ENCODE data around the gene COX7C.
"Not testable (repeated sequence)": the region's sequence is repeated elsewhere in the genome, so short reads cannot be mapped to it uniquely, and the experiment has no call there.

Gene COX7C, protein sequence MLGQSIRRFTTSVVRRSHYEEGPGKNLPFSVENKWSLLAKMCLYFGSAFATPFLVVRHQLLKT

DNA sequence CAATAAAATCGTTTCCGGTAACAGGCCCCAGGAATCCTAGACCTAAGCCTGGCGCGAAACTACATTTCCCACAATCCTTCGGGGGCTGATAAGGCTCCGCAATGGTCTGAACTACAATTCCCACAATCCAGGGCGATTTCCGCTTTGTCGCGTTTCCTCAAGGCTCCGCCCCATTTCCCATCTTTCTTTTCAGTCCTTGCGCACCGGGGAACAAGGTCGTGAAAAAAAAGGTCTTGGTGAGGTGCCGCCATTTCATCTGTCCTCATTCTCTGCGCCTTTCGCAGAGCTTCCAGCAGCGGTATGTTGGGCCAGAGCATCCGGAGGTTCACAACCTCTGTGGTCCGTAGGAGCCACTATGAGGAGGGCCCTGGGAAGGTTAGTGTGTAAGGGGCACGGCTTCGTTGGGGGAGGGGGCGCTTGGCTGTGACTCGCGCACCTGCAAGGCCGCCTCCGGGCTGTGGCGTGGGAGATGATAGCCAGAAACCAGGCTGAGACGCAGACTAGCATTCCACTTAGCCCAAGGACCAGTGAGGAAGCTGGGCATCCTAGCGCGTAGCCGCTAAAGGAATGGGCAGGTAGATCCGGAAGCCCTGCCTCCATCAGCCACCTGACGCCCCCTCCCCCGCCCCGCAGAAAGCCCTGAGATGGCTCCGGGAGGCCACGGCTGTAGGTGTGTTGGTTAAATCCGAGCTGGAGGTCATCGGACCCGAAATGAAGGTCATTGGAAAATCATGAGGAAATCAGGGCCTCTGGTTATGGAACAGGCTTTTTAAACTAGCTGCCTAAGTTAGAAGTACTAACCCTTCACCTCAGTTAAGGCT lies at the start of gene COX7C:
COX7C (plus strand) TSS at position 186 of the 821 bp plus-strand sequence; CDS start at position 301, 115 bp downstream.
- DNase-seq (ENCODE audit: low read depth in 2 of 2) = peak; percentile 83 to 91

DNA sequence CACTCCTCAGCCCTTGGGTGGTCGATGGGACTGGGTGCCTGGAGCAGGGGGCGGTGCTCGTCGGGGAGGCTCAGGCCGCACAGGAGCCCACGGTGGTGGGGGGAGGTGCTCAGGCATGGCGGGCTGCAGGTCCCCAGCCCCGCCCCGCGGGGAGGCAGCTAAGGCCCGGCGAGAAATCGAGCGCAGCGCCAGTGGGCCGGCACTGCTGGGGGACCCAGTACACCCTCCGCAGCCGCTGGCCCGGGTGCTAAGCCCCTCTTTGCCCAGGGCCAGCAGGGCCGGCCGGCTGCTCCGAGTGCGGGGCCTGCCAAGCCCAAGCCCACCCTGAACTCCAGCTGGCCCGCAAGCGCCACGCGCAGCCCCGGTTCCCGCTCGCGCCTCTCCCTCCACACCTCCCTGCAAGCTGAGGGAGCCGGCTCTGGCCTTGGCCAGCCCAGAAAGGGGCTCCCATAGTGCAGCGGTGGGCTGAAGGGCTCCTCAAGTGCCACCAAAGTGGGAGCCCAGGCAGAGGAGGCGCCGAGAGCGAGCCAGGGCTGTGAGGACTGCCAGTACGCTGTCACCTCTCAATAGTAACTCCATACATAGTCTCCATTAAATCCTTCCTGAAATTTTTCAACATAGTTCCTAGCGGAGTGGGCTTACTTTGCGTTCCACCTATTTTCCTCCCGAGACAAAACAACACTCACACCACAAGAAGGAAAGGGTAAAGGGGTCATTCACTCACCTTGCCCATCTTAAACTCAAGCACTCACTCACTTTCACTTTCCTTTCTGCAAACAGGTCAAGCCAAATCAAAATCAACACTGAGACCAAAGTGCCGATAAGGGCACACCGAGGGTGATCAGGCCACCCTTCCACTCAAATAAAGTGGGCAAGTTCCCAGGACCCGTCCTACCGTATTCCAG lies 48.0 kb upstream of the COX7C start:
- DNase-seq (ENCODE audit: low read depth in 2 of 2) = not testable (repeated sequence)

DNA sequence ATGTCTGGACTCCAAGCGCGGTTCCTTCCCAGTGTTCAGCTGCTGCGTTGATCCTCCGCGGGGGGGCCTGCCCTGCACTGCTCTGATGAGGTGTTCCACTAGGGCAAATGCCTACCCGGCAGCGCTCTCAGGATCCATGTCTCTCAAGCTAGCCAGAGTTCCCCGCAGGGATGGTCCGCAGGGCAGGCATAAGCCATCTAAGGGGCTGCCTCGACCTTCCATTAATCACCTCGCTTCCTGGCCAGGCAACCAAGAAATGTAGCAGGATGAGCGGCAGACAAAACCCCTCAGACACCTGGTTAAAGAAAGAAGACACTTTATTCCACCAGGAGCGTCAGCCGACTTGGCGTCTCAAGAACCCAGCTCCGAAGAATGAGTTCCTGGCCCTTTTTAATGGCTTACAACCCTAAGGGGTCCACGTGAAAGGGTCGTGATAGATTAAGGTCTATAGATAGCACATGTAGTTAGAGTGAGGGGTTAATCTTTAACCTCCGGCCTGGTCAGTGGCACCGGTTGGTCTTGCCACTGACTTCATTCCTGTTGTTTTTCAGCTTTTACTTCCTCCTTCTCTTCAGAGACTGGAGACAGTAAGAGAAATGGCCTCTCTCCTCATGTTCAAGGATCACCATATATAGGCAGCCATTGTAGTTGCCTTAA lies 47.2 kb upstream of the COX7C start:
- no peak for DNase-seq (ENCODE audit: low read depth in 2 of 2)

DNA sequence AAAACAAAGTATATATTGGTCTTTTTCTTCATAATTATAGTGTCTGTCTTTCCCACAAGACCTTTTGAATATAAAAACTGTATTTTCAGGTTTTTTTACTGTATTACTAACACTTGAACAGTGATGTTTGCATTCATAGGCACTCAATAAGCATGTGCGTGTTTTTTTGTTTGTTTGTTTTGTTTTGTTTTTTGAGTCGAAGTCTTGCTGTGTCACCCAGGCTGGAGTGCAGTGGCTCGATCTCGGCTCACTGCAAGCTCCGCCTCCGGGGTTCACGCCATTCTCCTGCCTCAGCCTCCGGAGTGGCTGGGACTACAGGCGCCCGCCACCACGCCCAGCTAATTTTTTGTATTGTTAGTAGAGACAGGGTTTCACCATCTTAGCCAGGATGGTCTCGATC lies 46.6 kb upstream of the COX7C start:
- not testable (repeated sequence) for DNase-seq (ENCODE audit: low read depth in 2 of 2)

DNA sequence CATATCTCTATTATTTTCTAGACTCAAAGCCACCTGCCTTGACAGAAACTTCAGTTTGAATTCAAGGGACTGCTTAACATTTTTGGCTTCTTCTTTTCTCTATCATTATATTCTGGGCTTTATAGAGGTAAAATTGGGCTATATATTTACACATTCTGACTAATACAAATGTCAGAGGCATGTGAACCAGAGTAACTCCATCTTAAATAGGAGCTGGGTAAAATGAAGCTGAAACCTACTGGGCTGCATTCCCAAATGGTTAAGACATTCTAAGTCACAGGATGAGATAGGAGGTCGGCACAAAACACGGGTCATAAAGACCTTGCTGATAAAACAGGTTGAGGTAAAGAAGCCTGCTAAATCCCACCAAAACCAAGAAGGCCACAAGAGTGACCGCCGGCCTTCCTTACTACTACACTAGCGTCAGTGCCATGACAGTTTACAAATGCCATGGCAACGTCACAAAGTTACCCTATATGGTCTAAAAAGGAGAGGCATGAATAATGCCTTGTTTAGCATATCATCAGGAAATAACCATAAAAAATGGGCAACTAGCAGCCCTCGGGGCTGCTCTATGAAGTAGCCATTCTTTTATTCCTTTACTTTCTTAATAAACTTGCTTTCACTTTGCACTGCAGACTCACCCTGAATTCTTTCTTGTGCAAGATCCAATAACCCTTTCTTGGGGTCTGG lies 44.8 kb upstream of the COX7C start:
- DNase-seq (ENCODE audit: low read depth in 2 of 2) = no peak

DNA sequence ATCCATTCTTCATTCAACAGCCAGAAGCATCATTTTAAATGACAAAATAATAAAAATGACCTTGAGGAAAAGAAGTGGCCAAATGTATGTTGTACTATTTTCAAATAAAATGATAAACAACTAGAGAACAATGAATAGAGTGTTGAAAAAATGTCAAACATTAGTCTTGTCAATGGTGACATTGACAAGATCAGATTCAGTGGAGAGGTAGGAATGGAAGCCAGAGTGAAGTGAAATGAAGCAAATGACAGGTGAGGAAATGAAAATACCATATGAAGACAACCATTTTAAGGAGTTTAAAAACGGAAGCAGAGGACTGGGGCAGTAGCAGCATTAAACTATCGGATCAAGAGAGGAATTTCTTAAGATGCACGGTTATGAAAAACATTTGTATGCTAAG lies 38.2 kb upstream of the COX7C start:
- no peak for DNase-seq (ENCODE audit: low read depth in 2 of 2)

DNA sequence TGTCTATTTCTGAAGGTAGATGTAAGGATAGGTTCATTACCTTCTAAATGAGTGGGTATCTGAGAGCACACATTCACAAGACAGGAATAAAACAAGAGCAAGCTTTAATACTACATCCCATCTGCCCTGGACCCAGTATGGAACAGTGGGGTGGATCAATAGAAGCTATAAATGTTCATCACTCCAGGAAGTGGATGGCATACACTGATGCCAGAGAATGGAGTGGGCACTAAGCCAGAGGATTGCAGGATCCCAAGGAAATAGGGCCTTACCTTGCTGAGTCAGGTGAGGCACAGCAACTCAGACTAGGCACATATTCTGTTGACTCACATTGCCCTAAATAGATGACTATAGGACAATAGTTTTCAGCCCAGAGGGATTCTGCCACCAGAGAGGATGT lies 21.3 kb upstream of the COX7C start:
- no peak for DNase-seq (ENCODE audit: low read depth in 2 of 2)

DNA sequence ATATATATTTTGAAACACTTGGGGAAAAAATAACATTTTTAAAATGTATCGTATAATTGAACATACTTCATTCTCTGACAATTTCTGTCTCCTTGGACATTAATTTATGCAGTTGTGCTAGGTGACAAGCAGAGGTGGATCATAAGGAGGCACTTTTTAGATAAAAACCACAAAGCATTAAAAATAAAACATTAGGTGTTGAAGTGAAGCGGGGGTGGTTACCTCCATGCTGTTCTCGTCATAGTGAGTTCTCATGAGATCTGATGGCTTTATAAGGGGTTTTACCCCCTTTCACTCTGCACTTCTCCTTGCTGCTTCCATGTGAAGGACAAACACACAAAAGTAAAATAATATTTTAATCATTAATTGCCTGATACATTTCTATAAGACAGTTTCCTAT lies 11.9 kb upstream of the COX7C start:
- no peak for DNase-seq (ENCODE audit: low read depth in 2 of 2)

DNA sequence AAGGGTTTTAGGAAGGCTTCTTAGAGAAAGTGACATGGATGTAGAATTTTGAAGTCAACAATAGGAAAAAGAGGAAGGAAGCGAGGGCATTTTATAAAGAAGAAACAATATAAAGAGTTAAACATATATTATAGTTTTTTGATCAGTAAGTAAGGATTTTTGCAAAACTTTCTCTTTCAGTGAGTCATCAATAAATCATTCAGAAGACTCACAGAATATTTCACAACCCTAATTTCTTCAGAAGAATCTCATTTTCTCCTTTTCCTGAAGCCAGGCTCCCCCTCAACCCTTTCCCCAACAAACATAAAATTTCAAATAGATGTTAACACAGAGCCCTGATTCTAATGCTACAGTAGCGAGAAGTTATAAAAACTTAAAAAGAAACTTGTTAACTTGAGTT lies 4.3 kb upstream of the COX7C start:
- DNase-seq (ENCODE audit: low read depth in 2 of 2) = no peak

DNA sequence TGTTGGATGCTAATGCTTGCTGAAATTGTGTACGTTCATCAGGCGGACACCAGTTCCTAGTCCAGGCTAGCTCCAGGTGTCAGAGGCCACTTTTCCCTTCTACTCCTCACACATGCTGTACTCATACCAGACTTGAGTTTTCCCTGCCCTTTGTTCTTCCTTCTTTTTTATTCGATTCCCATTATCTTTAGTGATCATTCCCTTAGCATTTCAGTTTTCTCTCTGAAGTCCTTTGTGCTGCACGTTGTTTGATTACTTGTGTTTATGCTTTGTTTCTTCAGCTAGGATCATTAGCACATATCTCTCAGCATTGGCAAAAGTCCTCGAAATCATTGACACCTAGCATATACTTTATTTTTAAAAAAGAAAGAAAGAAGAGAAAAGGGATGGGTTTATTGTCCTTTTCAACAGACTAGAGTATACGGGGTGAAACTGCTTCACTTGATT lies 409 bp upstream of the COX7C start:
- no peak for DNase-seq (ENCODE audit: low read depth in 2 of 2)

DNA sequence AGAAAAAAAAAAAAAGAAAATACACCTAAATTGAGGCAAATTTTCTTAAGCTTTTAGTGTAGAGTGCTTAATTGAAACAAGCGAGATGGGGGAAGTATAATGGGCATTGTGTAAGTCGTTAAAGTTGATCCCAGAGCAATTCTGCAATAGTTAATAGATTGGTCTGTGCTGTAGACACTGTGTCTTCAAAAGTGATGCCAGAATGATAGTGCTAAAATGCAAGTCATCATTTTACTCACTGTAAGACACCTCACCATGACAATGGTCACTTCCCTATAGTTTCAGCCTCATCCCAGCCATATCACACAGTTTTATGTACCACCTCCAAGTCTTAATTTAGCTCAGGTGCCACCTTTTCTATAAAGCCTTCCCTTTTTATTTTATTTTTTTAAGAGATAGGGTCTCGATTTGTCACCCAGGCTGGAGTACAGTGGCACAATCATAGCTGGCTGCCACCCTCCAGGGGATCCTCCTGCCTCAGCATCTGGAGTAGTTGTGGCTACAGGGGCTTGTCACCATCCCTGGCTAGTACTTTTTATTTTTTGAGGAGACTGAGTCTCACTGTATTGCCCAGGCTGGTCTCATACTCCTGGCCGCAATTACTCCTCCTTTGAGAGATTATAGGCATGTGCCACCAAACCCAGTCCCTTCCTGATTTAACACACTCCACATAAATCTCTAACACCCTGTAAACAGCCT lies 6.2 kb downstream of the COX7C start:
- DNase-seq (ENCODE audit: low read depth in 2 of 2) = no peak

DNA sequence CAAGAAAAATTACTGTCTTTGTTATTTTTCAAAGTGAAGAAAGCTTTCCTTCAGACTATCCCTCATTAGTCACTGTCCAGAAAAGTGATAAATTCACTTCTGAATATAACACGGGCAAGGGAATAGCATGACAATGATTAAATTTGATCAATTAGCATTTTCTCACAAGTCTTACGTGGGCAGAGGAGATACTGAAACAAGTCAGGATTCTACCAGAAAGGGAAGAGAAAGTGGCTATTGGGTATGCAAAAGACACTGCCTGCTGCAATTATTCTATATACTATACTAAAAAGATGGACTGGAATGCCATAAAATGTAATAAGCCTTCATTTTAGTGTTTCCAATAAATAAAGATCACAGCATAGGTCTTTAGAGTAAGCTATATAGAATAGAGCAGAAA lies 7.4 kb downstream of the COX7C start:
- DNase-seq (ENCODE audit: low read depth in 2 of 2) = no peak

DNA sequence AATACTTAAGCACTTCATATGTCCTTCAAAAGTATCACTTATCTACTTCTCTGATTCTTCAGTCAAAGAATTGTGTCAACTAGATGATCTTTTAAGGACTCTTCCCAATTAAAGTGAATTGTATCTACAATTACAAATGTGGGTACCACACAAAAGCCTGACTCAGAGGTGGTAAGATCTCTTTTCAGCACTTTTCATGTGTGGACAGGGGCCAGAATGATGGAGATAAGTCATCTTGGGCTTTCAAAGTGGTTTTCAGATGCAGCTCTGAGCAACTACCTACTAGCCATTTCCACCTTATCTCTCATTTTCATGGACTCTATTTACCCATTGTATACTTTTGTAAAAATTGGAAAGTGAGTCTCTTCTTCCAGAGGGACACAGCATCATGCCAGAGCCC lies 8.4 kb downstream of the COX7C start:
- no peak for DNase-seq (ENCODE audit: low read depth in 2 of 2)

DNA sequence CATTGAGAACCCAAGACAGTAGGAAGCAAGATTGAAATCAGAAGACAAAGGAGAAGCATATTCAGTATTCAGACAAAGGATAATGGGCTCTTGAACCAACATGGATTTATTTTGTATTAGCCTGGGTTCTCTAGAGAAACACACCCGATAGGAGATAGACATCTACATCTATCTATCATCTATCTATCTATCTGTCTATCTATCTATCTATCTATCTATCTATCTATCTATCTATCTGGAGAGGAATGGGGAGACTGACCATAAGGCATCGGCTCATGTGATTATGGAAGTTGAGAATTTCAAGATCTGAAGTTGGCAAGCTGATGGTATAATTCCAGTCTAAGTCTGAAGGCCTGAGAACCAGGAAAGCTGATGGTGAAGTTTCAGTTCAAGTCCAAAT lies 13.4 kb downstream of the COX7C start:
- DNase-seq (ENCODE audit: low read depth in 2 of 2) = no peak

DNA sequence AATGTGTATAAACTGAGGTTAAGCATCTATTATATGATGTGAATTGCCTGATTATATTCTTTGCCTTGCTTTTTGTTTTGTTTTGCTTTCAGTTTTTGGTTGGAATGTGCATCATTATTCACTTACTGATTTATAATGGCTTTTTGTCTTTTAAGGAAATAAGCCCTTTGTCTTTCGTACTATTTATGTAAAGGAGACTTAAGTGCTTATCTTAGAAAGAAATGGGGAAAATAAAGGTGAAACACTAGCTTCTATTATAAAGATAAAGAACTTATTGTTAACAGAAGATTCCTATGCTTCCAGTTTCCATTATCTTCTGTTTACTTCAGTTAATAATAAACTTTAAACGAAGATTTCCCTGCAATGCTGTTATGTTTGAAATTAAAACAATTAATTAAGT lies 23.3 kb downstream of the COX7C start:
- no peak for DNase-seq (ENCODE audit: low read depth in 2 of 2)

DNA sequence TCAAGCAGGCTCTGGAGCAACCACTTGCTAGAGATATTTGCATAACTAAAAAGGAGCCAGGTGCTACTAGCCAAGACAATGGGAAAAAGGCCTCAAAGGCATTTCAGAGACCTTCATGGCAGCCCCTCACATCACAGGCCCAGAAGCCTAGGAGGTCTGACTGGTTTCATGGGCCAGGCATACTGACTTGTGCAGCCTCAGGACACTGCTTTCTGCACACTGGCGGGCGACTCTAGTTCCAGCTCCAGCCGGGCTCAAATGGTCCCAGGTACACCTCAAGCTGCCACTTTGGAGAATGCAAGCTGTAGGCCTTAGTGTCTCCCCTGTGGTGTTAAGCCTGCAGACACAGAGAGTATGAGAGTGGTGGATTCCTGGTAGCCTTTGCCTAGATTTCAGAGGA lies 27.1 kb downstream of the COX7C start:
- no peak for DNase-seq (ENCODE audit: low read depth in 2 of 2)

DNA sequence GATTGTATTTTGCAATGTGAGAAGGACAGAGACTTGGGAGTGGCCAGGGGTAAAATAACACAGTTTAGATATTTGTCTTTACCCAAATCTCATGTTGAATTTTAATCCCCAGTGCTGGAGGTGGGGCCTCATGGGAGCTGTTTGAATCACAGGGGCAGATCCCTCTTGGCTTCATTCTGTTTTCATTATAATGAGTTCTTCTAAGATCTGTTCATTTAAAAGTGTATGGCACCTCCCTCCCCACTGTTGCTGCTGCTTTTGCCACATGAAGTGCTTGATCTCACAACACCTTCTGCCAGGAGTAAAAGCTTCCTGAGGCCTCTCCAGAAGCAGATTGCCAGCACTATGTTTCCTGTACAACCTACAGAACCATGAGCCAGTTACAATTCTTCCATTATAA lies 28.1 kb downstream of the COX7C start:
- DNase-seq (ENCODE audit: low read depth in 2 of 2) = no peak

DNA sequence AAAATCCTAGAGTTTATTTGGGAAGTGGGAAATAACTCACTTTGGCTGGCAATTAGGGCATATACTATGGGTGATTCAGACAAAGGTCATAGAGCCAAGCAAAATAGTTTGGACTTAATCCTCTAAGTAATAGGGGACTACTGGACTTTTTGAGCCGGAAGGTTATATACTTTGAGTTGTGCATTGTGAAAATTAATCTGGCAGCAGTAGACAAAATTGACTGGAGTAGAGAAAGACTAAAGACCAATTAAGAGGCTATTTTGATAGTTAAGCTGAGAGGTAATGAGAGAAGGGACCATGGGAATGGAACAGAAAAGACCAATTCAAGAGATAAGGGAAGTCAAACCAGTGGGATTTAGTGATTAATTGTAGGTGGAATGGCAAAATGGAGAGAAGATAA lies 28.9 kb downstream of the COX7C start:
- DNase-seq (ENCODE audit: low read depth in 2 of 2) = no peak

DNA sequence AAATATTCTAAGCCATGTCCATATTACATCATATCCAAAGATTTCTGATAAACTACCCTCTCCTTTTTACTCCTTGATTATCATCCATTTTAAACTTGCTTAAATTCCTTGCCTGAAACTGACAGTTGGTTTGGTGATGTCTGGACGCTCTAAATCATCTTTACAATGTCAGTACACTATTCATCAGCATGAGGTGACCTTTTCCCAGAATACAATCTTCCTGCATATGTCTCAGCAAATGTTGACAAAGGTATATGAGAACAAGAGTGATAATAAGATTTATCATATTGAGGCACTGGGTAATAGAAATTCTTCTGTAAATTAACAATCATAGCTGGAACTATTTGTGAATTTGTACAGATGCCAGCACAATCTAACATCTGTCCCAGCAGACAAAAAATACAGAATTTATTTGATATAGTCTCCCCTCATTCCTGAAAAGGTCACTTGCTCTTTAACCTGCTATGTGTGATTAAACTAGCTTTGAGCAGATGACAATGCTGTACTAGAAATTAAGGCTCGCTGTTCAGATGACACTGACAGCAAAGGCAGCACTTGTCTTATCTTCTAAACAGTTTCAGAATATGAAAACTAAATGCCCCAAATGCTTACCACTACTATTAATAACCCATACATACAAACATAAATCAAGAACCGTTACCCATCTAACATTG lies 32.2 kb downstream of the COX7C start:
- DNase-seq (ENCODE audit: low read depth in 2 of 2) = no peak

DNA sequence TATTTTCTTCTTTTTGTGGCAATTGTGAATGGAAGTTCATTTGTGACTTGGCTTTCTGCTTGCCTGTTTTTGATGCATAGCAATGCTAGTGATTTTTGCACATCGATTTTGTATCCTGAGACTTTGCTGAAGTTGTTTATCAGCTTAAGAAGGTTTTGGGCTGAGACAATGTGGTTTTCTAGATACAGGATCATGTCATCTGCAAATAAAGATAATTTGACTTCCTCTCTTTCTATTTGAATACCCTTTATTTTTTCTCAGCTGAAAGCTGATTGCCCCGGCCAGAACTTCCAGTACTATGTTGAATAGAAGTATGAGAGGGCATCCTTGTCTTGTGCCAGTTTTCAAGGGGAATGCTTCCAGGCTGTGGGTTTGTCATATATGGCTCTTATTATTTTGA lies 43.0 kb downstream of the COX7C start:
- DNase-seq (ENCODE audit: low read depth in 2 of 2) = not testable (repeated sequence)

All from stimulated activated CD8-positive, alpha-beta memory T cell treated with anti-CD3 and anti-CD28 coated beads, Interleukin-7, amount 100 ng/mL, for 4 hours (primary cell).